ENCODE results near the gene MYO5B. TPM values are rescaled to one million over a fixed set of nuclear protein-coding genes. Genes with fewer than 3 reads are reported as not detected.

MYO5B gene
- total and polyA plus RNA-seq, 8 donors = 6.2 to 25.3 (median 12.6) TPM

DNA sequence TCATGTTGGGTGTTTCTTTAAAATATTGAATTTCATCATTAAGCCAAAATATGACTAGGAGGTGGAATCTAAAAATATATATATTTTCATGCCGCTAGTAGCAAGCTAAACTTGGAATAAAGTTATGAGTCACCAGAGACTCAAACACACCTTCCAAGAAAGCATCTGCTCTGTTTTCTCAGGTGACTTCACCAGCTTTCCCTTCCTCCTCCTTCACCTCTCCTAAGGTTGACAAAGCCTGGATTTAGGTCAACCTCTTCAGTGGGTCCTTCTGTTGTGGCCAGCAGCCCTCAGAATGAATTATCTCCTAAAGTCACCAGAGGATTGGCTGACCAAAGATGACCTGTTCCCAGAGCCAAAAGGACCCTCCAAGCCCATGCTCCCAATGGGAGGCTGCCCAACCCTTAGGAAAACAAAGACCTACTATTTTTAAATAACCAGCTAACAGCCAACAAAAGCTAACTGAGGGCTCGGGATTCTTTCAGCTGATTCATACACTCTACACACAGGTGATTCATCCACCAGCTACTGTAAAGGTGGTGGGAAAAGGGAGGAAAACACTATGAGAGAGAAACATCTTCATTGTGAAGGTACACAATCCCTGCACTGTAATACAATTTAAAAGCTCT, 113.9 kb downstream of the MYO5B start:
- Histone ChIP-seq H3K4me1 (peaks cover 4 to 19% (median 6%) of the 10 kb centered on the region in 3 donors), H3K9me3 (no peaks in the 10 kb centered on the region), H3K36me3 (no peaks in the 10 kb centered on the region), H3K27ac (peak overlapping the region in 3 of 4 donors; percentile 50 to 71 (median 63)), H3K4me3 (no peak overlapping the region), H3K27me3 (no peaks in the 10 kb centered on the region)
- intact Hi-C loops (cut with DNase I) = no loop called here
- 18 to 30% methylated on average over 2 of the region's 2 CpGs for WGBS, 2 donors
- TF ChIP-seq, protein P1, sequence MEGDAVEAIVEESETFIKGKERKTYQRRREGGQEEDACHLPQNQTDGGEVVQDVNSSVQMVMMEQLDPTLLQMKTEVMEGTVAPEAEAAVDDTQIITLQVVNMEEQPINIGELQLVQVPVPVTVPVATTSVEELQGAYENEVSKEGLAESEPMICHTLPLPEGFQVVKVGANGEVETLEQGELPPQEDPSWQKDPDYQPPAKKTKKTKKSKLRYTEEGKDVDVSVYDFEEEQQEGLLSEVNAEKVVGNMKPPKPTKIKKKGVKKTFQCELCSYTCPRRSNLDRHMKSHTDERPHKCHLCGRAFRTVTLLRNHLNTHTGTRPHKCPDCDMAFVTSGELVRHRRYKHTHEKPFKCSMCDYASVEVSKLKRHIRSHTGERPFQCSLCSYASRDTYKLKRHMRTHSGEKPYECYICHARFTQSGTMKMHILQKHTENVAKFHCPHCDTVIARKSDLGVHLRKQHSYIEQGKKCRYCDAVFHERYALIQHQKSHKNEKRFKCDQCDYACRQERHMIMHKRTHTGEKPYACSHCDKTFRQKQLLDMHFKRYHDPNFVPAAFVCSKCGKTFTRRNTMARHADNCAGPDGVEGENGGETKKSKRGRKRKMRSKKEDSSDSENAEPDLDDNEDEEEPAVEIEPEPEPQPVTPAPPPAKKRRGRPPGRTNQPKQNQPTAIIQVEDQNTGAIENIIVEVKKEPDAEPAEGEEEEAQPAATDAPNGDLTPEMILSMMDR (IDR thresholded peaks at IDR 0.05) = no peak
- FAIRE-seq (no peak), ATAC-seq (peak; percentile 76 to 93 (median 88)), DNase-seq (peak in 2 of 6 donors; percentile 26 to 36)

DNA sequence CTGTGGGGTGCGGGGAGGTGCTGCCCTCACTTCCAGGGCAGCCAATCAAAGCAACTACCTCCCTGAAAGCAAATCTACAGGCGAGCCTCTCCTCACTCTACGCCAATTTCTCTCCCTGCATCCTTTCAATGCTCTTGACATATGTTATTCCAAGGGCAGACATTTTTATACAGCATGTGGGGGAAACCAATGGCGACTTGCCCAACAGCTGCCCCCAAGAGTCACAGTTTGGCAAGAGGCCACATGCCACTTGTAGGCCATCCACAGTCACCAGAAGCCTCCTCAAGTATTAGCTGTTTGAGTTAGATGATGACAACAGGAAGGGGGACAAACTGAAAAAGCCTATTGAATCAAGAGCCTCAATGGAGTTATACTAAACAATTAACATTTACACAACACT, 114.6 kb downstream of the MYO5B start:
- no peaks in the 10 kb centered on the region for H3K9me3 ChIP-seq
- H3K36me3 ChIP-seq = no peaks in the 10 kb centered on the region
- no peaks in the 10 kb centered on the region for H3K27me3 ChIP-seq
- 79 to 82% methylated on average over 4 of the region's 4 CpGs for WGBS, 2 donors
- peak in 1 of 6 donors; percentile 34 for DNase-seq
- no peak overlapping the region for H3K4me3 ChIP-seq
- TF ChIP-seq, protein P1 (IDR thresholded peaks at IDR 0.05) = no peak
- FAIRE-seq = no peak
- H3K4me1 ChIP-seq = peaks cover 4 to 19% (median 6%) of the 10 kb centered on the region in 3 donors
- no peak for ATAC-seq
- intact Hi-C loops (cut with DNase I) = no loop called here
- peak overlapping the region in 1 of 4 donors; percentile 71 for H3K27ac ChIP-seq

DNA sequence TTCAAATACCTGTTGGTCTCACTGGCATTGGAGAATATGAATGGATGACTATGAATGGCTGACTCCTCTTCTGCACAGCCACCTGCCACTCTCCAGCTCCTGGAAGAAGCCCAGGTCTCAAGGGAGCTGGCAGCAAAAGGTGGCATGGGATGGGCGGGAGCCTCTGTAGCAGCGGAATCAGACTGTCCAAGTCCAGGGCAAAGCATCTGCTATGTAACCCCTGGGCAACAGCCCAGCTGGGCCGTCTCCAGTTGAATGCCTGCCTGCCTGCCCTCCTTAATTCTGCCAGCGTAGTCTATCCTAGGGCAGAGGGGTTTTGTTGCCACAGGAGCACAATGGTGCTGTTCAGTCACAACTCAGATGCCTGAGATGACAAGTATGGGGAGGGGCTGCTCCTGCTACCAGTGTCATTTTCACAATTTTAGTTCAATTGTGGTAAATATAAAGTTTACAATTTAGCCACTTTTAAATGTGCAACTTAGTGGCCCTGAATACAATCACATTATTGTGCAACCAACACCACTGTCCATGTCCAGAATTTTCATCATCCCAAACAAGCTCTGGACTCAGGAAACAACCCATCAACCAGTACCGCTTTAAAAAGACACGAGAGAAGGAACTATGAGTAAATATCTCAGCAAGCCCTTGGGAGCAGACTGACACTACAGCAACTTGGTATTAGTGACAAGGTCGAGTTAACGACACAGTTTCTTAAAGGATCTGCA, 115.2 kb downstream of the MYO5B start:
- intact Hi-C loops (cut with DNase I) = no loop called here
- TF ChIP-seq, protein P1 (IDR thresholded peaks at IDR 0.05) = no peak
- DNase-seq (peak; percentile 58 to 83 (median 78)), ATAC-seq (peak; percentile 76 to 86 (median 85)), FAIRE-seq (no peak)
- H3K27ac ChIP-seq = no peak overlapping the region
- H3K4me1 ChIP-seq = peaks cover 4 to 19% (median 6%) of the 10 kb centered on the region in 3 donors
- 31 to 39% methylated on average over 8 of the region's 8 CpGs for WGBS, 2 donors
- H3K27me3 ChIP-seq = no peaks in the 10 kb centered on the region
- H3K36me3 ChIP-seq = no peaks in the 10 kb centered on the region
- no peak overlapping the region for H3K4me3 ChIP-seq
- H3K9me3 ChIP-seq = no peaks in the 10 kb centered on the region

DNA sequence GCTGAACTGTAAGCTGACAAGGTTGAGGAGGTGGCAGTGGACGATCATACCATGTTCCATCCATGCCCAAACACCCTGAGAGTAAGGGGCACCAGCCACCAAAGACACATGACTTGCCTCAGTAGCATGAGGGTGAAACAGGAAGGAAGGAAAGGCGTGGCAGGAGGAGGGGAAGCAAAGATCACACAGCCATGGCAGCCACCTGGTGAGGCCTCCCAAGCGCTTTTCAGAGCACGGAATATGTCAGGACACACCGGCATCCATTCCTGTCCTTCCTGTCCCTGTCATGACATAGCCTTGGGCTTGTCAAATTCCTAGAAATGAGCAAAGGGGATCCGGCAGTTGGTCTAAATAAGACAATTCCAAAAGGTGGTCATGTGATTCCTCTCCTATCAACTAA, 118.7 kb downstream of the MYO5B start:
- Histone ChIP-seq H3K27me3 (no peaks in the 10 kb centered on the region), H3K27ac (no peak overlapping the region), H3K36me3 (no peaks in the 10 kb centered on the region), H3K4me3 (no peak overlapping the region), H3K4me1 (peaks cover 4 to 15% (median 6%) of the 10 kb centered on the region in 3 donors), H3K9me3 (no peaks in the 10 kb centered on the region)
- no peak for FAIRE-seq
- 85 to 87% methylated on average over 6 of the region's 6 CpGs for WGBS, 2 donors
- intact Hi-C loops (cut with DNase I) = no loop called here
- no peak for DNase-seq
- no peak for ATAC-seq
- TF ChIP-seq, protein P1 (IDR thresholded peaks at IDR 0.05) = no peak

DNA sequence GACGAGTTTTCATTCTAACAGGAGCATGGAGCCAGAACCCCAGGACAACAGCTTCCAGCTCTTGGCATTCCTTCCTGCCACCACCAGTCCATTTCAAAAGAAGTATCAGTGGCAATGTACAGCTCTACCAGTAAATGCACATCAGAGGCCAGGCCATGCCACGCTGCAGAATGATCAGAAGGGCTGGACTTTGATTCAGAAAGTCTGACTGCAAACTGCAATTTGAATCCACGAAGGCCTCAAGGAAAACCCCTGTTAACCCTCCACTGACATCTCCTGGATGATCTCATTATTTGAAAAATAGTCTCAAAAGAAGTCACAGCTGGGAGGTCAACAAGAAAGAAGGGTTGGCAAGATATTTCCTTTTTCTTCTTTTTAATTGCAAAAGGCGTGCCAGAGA, 119.2 kb downstream of the MYO5B start:
- TF ChIP-seq, protein P1 (IDR thresholded peaks at IDR 0.05) = no peak
- no peaks in the 10 kb centered on the region for H3K36me3 ChIP-seq
- H3K4me3 ChIP-seq = no peak overlapping the region
- WGBS, 2 donors = 67 to 73% methylated on average over 4 of the region's 4 CpGs
- no peaks in the 10 kb centered on the region for H3K9me3 ChIP-seq
- no peak for FAIRE-seq
- intact Hi-C loops (cut with DNase I) = no loop called here
- no peak for DNase-seq
- H3K27ac ChIP-seq = no peak overlapping the region
- ATAC-seq = peak in 1 of 4 donors; percentile 24
- peaks cover 1 to 11% (median 6%) of the 10 kb centered on the region in 3 donors for H3K4me1 ChIP-seq
- no peaks in the 10 kb centered on the region for H3K27me3 ChIP-seq
